Activated CD8-positive, alpha-beta memory T cell treated with anti-CD3 and anti-CD28 coated beads for 48 hours (primary cell): ENCODE results near the gene LPCAT3.

Experiments used
- DNase-seq, 3 experiments: peaks; one replicate each; pipeline ENCODE4 v3.0.0-alpha.2; 2020; ENCODE audit warnings: low read depth in 2 of 3, low spot score in 2 of 3

Gene LPCAT3

DNA sequence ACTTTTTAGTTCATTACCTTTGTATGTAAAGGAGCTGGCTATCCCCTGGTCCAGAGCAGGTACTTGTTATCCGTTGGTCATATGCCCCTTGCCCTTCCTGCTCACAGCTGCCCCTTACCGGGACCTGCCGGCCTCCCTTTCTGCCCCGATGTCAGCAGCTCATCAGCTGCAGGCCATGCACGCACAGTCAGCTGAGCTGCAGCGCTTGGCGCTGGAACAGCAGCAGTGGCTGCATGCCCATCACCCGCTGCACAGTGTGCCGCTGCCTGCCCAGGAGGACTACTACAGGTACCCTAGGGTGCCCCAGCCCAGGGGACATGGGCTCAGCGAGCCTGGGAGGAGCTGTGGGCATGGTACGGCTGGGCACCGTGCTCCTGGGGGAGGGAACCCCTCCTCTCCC, 77.0 kb downstream of the LPCAT3 start:
- DNase-seq = no peak

DNA sequence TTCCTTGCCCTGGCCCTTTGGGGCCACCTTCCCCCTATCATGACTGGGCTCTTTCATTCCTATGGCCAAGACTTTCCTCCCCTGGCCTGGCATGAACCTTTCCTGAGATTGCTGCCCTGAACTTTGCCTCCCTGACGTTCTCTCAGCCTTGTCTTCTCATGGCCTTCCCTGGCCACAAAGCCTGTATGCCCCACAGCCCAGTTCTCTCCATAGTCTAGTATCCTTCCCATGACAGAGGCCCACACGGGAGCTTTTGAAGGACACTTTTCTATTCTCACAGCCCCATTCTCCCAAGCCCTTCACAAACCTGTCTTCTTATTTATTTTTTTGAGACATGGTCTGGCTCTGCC, 79.1 kb downstream of the LPCAT3 start:
- DNase-seq = no peak

DNA sequence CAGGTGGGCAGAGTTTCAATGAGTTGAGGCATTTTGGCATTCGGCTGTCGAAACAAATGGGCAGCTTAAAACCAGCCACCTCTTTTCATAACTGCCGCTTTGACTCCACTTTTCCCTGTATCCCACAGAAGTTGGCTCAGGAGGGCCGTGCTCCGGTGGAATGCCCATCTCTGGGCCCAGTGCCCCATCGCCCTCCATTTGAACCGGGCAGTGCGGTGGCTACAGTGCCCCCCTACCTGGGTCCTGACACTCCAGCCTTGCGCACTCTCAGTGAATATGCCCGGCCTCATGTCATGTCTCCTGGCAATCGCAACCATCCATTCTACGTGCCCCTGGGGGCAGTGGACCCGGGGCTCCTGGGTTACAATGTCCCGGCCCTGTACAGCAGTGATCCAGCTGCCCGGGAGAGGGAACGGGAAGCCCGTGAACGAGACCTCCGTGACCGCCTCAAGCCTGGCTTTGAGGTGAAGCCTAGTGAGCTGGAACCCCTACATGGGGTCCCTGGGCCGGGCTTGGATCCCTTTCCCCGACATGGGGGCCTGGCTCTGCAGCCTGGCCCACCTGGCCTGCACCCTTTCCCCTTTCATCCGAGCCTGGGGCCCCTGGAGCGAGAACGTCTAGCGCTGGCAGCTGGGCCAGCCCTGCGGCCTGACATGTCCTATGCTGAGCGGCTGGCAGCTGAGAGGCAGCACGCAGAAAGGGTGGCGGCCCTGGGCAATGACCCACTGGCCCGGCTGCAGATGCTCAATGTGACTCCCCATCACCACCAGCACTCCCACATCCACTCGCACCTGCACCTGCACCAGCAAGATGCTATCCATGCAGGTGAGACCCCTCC, 79.7 kb downstream of the LPCAT3 start:
- no peak for DNase-seq

DNA sequence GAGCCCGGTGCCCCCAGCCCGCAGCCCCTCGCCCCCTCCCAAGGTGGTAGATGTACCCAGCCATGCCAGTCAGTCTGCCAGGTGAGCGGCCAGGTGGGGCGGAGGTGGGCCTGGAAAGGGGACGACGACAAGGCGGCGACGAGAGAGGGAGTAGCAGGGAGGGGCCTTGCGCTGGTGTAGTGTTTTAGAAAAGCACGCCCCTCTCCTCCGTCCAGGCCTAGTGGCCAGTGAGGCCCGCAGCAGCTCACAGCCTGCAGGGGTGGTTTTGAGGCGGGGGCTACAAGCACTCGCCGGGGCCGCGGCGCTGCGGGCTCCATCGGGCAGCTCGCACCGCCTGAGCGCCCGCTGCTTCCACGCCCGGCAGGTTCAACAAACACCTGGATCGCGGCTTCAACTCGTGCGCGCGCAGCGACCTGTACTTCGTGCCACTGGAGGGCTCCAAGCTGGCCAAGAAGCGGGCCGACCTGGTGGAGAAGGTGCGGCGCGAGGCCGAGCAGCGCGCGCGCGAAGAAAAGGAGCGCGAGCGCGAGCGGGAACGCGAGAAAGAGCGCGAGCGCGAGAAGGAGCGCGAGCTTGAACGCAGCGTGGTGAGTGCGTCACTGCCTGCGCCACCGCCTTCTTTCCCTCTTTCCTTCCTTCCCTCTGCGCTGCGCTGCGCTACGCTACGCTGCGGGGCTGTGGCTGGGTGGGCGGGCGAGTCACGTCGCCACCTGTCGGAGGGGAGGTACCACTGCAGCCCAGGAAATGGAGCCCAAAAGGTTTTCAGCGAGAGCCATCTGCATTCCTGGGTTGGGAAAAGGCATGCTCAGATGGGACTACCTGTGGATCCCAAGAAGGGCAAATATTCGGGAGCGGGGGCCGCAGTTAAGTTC, 80.6 kb downstream of the LPCAT3 start:
- peak in 2 of 3 experiments; percentile 82 to 83 for DNase-seq

DNA sequence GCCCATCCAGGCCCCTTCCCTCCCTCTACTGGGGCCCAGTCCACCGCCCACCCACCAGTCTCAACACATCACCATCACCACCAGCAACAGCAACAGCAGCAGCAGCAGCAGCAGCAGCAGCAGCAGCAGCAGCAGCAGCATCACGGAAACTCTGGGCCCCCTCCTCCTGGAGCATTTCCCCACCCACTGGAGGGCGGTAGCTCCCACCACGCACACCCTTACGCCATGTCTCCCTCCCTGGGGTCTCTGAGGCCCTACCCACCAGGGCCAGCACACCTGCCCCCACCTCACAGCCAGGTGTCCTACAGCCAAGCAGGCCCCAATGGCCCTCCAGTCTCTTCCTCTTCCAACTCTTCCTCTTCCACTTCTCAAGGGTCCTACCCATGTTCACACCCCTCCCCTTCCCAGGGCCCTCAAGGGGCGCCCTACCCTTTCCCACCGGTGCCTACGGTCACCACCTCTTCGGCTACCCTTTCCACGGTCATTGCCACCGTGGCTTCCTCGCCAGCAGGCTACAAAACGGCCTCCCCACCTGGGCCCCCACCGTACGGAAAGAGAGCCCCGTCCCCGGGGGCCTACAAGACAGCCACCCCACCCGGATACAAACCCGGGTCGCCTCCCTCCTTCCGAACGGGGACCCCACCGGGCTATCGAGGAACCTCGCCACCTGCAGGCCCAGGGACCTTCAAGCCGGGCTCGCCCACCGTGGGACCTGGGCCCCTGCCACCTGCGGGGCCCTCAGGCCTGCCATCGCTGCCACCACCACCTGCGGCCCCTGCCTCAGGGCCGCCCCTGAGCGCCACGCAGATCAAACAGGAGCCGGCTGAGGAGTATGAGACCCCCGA, 81.4 kb downstream of the LPCAT3 start:
- DNase-seq = no peak

DNA sequence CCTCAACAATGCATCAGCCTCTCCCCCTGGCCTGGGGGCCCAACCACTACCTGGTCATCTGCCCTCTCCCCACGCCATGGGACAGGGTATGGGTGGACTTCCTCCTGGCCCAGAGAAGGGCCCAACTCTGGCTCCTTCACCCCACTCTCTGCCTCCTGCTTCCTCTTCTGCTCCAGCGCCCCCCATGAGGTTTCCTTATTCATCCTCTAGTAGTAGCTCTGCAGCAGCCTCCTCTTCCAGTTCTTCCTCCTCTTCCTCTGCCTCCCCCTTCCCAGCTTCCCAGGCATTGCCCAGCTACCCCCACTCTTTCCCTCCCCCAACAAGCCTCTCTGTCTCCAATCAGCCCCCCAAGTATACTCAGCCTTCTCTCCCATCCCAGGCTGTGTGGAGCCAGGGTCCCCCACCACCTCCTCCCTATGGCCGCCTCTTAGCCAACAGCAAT, 82.1 kb downstream of the LPCAT3 start:
- no peak for DNase-seq

DNA sequence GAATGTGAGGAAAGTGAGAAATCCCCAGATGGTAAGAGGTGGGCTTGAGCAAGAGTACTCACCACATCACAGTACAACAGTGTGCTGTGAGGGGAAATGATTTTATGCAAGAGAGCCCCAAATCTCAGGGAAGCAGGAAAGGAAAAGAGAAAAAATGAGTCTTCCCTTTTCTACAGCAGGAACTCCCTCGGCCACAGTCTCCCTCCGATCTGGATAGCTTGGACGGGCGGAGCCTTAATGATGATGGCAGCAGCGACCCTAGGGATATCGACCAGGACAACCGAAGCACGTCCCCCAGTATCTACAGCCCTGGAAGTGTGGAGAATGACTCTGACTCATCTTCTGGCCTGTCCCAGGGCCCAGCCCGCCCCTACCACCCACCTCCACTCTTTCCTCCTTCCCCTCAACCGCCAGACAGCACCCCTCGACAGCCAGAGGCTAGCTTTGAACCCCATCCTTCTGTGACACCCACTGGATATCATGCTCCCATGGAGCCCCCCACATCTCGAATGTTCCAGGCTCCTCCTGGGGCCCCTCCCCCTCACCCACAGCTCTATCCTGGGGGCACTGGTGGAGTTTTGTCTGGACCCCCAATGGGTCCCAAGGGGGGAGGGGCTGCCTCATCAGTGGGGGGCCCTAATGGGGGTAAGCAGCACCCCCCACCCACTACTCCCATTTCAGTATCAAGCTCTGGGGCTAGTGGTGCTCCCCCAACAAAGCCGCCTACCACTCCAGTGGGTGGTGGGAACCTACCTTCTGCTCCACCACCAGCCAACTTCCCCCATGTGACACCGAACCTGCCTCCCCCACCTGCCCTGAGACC, 82.7 kb downstream of the LPCAT3 start:
- no peak for DNase-seq

DNA sequence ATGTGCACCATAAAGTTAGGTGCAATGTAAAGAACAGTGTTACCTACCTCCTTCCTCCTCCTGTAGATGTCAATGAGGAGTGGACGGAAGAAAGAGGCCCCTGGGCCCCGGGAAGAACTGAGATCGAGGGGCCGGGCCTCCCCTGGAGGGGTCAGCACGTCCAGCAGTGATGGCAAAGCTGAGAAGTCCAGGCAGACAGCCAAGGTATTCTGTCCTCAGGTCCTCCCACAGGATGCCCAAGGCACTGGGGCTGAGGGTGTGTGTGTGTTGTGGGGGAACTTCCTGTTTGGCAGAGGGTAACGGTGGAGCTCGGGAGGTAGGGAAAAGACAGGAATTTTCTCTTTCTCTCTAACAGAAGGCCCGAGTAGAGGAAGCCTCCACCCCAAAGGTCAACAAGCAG, 84.2 kb downstream of the LPCAT3 start:
- no peak for DNase-seq

DNA sequence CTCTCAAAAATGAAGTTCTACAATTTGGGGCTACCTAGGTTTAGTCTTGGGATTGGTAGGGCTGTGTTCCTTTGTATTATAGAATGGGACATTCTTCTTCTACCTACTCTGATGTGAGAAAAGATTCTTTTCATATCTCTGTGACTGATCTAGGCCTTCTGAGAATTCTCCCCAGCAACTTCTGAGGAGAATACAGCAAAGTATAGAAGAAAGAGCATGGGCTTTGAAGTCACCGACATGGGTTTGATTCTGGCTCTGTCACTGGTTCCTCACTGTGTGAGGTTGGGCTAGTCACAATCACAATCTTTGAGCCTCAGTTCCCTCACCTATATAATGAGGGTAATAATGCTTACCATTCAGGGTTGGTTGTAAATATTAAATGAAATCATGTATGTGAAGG, 85.5 kb downstream of the LPCAT3 start:
- DNase-seq = no peak

DNA sequence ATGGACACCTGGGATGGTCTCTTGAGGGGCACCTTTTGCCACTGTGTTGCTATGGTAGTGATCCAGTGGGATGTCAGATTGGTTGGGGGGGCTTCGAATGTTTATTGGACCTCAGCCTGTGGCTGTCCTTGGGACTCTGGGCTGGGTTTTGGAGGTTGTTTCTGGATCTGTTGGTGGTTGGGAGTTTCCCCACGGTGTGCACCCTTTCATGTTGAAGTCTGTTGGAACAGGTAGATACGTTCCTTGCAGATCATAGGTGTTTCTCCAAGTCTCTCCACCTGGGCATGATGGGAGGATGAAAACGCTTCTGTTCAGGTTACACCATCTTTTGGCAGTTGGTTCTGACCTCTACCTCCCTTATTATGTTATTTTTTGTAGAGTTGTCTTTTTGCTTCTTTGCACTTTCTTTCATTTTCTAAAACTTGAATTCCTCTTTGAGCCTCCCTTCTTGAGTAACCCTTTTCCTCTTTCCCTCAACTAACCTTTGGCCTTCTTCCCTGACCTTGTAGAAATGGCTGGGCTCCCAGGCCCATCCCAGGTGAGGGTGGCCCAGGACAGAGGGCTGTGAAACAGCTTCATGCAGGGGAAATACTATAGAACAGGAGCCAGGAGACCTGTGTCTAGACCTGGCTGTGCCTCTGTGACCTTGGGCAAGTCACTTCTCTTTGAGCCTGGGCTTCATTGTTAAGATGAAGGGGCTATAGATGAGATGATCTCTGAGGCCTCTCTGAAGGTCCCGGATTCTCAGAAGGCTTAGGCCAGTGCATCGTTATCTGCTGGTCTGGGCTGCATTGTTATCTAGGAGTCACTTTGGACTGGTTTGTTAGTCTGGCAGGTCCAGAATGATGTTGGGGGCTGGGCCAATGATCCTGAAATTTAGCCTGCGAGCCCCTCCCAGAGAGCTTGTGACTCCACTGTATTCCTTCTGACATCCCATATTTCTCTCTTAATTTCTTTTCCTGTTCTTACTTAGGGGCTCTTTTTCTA, 88.5 kb downstream of the LPCAT3 start:
- no peak for DNase-seq

DNA sequence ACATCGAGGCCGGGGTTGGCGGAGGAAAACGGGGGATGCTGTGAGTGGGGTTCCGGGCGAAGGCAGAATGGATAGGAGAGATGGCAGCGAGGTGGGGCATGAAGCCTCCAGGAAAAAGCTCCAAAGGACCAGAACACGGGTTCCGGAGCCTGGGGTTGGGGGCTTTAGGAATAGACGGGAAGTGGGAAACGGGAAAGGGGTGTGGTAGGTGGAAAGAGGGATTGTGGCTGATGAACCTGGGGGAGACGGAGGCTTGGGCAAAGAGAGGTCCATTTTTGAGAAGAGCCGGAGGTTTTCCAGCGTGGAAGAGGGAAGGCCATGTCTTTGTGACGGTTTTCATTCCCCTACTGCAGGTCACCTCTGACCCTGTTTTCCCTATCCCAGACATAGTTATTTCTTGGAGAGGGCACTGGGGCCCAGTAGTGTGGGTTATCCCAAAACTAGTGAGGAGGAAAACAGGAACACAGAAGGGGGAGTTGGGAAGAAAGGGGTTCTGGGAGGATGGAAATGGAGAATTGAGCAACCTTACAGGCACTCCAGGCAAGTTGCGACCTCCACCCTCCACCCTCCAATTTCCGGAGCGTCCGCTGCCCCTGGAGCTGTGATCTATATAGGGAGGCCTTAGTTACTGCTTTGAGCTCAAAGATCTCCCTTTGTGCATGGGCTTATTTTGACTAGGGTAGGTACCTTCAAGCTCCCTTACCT, 89.4 kb downstream of the LPCAT3 start:
- no peak for DNase-seq

DNA sequence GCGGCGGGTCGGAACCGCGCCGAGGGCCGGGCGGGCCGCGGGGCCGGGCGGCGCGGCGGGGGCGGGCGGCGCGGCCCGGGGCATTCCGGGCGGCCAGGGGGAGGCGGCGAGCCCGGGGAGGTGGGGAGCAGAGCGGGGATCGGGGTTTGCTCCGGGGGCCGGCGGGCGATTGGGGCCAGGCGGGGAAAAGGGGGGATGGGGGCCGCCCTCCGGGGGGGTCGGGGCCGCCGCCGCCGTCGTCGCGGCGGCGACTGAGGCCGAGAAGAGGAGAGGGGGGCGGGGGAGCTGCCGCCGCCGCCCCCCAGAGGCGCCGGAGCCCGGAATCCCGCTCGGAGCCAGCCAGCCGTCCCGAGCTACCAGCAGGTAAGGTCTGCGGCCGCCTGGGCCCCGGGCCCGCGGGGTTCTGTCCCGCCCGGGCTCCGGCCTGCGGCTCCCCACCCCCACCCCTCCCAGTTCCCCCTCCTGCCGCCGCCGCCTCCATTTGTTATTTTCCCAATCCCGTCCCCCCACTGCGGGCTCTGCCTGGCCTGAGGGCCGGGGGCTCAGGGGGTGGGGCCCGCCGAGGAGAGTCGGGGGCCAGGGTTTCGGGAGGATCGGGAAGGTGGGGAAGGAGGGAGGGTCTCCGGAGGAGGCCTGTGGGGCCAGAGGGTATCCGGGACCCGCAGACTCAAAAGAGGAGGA, 90.1 kb downstream of the LPCAT3 start:
- no peak for DNase-seq

DNA sequence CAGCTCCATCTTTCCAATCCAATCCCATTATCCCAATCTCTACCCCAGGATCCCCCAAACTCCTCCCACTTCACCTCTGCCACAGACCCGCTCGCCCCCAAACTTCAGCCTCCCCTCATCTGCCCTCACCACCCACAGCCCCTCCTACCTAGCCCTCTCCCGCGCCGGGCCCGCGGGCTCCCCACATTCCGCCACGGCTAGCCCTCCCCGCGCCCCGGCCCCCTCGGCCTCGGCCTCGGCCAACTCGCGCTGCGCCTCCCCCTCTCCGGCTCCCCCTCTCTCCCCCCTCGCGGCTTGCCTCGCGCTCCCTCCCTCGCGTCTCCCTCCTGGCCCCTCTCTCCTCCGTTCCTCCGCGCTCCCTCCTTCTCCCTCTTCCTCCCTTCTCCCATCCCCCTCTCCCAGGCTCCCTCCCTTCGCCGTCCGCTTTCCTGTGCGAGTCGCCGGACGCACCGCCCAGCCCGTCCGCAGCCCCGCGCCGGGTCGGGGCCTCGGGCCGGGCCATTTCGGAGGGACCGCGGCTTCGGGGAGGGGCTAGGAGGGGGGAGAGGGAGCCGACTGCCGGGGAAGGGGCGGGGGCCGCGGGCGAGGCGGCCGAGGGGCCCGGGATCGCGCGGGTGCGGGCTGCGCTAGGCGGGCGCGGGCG, 90.8 kb downstream of the LPCAT3 start, which contains the start of gene ATN1:
Gene ATN1, plus strand, starts transcription at position 581 of the 643 bp plus-strand sequence. CDS start 6,043 bp downstream, outside the sequence.
- no peak for DNase-seq
